M059J (cell line): Measurements from ENCODE around the gene MSMP. TPM values are rescaled to one million over a fixed set of nuclear protein-coding genes. Genes with fewer than 3 reads are reported as not detected.

Source experiments
- DNase-seq: peaks from one replicate; pipeline ENCODE4 v3.0.0-alpha.2; 2012; ENCODE audit warnings: low read depth
- total RNA-seq: library from RNA; depleted of rRNA; stranded (reverse); fragments of >200 nt; shearing (Covaris generic); gene quantifications from 2 replicates; pipeline ENCODE4 v1.2.3, GENCODE V29; 2014

Gene MSMP
- total RNA-seq, 1 experiment from 2014 or later: not detected

DNA sequence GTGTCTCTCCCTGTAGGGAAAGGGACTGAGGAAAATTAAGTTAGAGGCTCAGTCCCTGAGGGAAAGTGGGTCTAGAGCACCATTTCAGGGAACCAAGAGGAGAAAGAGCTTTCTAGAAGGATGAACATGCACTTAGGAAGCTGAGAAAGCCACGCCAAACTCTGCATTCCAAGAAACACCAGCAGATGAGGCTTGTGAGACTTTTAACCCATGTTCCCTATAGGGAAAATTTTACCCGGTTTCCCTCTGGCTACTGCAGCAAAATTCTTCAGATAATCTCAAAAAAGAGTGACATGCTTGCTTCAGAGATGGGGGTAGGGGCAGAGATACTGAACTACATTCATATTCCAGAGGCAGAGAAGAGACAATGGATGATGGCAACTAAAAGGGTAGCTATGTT lies 30.6 kb downstream of the MSMP start:
- no peak for DNase-seq

GRCh38 chr9:35719546-35719945 lies 34.5 kb downstream of the MSMP start:
- DNase-seq: no peak

DNA sequence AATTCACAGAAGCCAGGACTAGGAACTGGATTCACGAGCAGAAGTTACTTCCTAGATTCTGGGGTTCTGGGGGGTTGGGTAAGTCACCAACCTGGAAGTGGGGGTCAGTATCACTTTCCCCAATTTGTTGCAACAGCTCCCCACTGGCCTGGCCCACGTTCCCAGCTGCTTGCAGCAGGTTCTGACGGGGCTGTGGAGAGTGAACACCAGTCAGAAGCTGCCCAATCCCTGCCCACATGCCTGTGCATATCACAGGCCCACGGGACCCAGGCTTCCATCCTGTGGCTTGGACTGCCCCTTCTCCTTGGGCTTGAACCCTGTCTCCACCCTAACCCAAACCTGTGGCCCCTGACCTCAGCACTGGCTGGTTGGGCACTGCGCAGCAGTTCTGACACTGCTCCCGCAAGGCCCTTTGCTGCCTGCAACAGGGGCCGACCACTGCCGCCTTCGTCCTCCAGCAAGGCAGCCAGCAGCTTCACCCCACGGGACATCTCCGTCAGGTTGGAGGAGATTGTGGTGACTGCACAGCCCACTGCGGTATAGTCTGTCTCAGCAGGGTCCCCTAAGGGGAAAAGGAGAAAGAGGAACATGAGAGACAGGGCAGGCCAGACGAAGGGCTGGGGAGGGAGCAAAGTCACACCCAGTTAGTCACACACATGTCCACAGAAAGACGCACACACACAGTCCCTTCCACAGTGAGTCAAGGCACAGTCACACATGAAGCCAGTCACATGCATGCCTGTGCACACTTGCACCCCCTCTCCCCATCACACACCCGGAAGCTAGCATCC lies 35.2 kb downstream of the MSMP start:
- DNase-seq: no peak

- no peak for DNase-seq
Observed at GRCh38 chr9:35717132-35717870, 36.8 kb downstream of the MSMP start.

DNA sequence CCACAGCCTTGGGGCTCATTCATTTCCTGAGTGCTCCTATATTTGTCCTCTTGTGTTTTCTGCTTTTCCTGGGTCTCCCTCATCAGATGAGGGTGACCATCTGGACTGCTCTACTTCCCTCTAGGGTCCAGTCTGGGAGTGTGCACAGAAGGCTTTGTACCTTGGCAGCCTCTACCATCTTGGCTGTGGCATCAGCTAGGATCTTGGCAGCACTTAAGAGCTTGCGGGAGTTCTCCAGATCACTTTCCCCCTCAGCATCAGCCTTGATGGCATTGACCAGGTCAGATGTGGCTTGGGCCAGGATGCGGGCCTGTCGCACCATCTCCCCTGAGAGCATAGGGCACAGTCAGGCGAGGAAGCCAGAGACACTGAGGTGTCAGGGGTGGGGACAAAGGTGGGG lies 37.8 kb downstream of the MSMP start:
- DNase-seq: peak; percentile 60

GRCh38 chr9:35714579-35715252 lies 39.4 kb downstream of the MSMP start:
- DNase-seq: no peak

- DNase-seq: no peak
Observed at GRCh38 chr9:35714123-35714522, 40.0 kb downstream of the MSMP start.

GRCh38 chr9:35713578-35713977 lies 40.5 kb downstream of the MSMP start:
- DNase-seq: no peak

DNA sequence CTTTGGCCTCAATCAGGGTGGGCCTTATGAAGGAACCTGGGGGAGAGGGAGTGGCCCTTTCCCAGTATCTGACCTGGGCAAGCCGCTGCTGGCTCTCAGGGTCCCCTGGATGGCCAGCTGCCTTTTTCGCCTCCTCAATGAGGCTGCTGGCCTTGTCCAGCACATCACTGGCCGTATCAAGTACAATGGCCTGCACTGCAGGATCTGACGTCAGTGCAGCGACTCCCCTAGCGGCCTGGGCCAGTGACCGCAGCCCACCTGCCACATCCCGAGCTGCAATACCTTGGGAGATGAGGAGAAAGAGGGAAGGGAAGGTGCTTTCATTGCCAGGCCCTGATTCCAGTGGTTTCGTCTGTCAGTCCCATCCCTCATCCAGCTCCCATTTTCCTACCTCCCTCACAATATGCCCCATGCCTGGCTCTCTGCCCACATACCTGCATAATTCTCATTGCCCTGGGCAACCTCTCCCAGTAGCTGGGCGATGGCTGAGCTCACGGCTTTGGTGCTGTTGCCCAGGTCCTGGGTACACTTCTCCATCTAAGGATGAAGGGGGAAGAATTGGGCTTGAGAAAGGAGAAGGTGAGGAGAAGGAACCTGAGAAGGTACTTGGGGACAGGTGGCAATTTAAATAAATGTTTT lies 41.2 kb downstream of the MSMP start:
- DNase-seq: peak; percentile 29

- DNase-seq: no peak
Observed at GRCh38 chr9:35711501-35712428, 42.3 kb downstream of the MSMP start.

DNA sequence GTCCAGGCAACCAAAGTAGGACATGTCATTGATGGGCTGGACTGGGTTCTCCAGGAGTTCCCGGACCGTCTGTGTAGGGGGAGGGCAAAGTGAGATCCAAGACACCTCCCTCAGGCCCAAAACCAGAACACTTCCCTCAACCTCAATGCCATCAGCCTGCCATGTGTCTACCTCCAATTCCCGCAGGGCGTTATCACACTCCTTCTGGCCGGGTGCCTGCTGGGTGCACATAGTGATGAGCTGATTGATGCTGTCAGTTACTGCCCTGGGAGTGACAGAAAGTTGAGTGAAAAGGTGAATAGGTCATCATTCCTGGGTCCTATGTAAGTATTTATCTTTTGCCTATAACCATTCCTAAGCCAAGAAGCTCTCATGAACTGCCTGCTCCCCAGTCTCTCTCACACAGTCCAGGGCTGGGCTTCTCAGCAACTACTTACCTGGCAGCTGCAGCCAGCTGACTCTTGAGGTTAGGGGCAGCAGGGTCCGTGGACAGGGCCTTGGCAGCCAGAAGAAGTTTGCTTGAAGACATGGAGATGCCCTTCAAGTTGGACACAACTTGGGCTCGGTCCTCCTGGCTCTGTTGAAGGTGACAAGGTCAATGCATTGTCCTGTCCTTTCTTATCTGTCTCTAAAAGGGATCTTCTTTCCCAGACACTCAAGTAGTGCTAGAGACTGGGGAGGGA lies 43.1 kb downstream of the MSMP start:
- no peak for DNase-seq

GRCh38 chr9:35708146-35708545 lies 45.9 kb downstream of the MSMP start:
- DNase-seq: no peak

DNA sequence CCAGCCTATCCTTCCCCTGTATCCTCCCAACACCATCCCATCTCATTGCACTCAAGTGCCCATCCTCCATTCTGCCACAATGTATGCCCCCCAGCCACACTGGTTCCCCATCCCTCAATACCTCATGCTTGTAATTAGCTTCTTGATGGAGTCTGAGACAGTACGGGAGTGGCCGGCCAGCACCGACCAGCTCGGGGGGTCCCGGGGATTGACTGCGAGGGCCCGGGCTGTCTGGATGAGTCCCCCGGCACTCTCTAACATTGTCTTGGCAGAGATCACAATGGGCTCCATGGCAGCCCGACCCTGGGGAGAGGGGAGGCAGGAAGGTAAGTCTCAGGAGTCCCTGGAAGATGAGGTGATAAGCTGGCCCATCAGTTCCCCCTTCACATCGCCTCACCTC lies 47.1 kb downstream of the MSMP start:
- no peak for DNase-seq

- DNase-seq: no peak
Observed at GRCh38 chr9:35705836-35706430, 48.1 kb downstream of the MSMP start.

- no peak for DNase-seq
Observed at GRCh38 chr9:35705372-35705771, 48.7 kb downstream of the MSMP start.

- DNase-seq: no peak
Observed at GRCh38 chr9:35703906-35704672, 50.0 kb downstream of the MSMP start.
